Smooth muscle cell of the coronary artery (primary cell): ENCODE results near the gene MYO1B. TPM values are rescaled to one million over a fixed set of nuclear protein-coding genes. Genes with fewer than 3 reads are reported as not detected.

Experiments used
- total RNA-seq: library from RNA; depleted of rRNA; stranded (reverse); fragments of >200 nt; gene quantifications from 2 replicates; pipeline ENCODE4 v1.2.3, GENCODE V29; 2014; ENCODE audit warnings: low replicate concordance

Gene MYO1B
- total RNA-seq: 85.2 and 88.9 TPM in 2 replicates

GRCh38 chr2:191245046-191245868, at the start of gene MYO1B:
Gene MYO1B, plus strand, starts transcription at chr2:191245404. Its CDS starts 31,492 bp downstream, at chr2:191276896.

Other genes starting within 250 kb of the MYO1B start
- 141 and 613 TPM in 2 replicates for gene STAT1, start 231.2 kb upstream of the MYO1B start, total RNA-seq
- gene STAT4, start 94.4 kb upstream of the MYO1B start, total RNA-seq: 4.1 and 4.4 TPM in 2 replicates